GM21367 (cell line): ENCODE results near the gene SPOP.
"Not testable (repeated sequence)": the region's sequence is repeated elsewhere in the genome, so short reads cannot be mapped to it uniquely, and the experiment has no call there.

Source experiments
- ATAC-seq: cut with Tn5 transposase; IDR thresholded peaks from one replicate; pipeline ENCODE4 v1.9.1; 2021; ENCODE audit not compliant: unreplicated experiment

Gene SPOP

DNA sequence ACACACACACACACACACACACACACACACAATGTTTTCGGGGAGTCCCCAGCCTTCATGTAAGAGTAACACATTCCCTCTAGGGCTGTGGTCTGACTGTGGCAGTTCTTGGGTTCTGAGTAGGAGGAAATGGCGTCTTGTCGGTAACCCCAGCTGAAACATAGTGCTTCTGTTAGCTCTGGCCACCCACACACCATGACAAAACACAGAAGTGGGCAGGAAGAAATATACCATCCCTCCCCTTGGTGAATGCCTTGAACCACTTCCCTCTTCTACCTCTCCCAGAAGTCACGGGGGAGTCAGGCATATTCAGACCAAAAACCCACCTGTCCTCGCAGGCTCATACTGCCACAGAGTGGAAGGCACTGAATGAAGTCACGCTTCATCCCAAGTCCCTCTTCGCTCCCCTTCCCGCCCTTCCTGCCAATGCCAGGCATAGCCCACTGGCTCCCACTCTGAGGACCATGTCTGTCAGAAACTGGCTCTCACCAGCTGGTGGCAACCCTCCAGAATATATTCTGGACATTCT lies 18.4 kb upstream of the SPOP start:
- ATAC-seq: no peak

- ATAC-seq: no peak
Measured at GRCh38 chr17:49695698-49696232, 17.9 kb upstream of the SPOP start.

DNA sequence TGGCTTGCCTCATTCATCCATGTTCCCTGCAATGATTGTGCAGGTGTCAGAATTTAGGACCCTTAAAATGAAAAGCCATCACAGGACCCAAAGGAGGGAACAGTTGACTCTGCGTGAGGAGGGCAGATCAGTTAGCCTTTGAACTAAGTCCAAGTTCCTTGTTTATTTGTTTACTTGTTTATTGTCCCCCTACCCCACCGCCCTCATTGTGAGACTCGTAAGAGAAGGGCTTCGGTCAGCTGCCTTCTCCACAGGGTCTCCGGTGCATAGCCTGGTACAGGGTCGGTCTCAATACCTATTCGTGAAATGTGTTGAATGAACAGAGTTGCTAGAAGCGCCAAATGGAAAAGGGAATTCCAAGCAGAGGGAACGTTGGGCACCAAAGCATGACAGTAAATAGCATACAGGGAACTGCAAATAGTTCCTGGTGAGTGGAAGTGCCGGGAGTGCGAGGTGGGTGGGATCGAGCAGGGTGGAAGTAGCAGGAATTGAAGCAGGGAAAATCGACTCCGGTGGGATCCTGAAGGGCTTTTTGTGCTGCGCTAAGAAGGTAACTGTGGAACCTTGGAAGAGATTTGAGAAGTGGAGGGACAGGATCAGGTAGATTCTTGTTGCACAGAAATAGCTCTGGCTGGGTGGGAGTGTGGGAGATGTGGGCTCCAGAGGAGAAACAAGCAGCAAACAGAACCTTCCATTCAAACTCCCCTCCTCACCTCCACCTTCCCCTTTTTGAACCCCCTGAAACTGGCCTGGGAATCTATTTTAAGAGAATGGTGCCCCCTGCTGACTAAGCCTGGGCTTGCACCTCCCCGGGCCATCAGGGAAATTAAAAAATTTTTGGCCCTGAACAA lies 17.2 kb upstream of the SPOP start:
- no peak for ATAC-seq

- ATAC-seq: no peak
Measured at GRCh38 chr17:49692751-49693150, 14.9 kb upstream of the SPOP start.

DNA sequence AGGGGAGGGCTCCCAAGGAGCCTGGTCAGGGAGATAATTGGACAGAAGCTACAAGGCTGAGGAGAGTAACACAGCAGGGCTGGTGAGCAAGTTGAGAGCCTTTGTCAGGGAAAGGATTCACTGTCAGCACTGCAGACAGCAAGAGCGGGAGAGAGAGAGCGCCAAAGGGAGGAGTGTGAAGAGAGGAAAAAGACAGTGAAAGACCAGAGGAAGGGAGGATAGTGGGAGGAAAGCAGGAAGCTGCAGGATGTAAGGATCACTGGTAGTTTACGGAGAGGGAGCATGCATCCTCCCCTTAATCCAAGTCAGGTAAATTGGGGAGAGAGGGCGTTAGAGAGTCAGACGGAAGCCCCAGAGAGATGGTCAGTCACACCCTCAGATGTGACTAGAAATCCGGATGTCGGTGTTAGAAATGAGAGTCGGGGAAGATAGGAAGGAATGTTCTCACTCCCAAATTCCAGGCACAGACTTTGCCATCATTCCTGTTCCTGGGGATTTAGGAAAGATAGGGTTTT lies 13.8 kb upstream of the SPOP start:
- ATAC-seq: no peak

DNA sequence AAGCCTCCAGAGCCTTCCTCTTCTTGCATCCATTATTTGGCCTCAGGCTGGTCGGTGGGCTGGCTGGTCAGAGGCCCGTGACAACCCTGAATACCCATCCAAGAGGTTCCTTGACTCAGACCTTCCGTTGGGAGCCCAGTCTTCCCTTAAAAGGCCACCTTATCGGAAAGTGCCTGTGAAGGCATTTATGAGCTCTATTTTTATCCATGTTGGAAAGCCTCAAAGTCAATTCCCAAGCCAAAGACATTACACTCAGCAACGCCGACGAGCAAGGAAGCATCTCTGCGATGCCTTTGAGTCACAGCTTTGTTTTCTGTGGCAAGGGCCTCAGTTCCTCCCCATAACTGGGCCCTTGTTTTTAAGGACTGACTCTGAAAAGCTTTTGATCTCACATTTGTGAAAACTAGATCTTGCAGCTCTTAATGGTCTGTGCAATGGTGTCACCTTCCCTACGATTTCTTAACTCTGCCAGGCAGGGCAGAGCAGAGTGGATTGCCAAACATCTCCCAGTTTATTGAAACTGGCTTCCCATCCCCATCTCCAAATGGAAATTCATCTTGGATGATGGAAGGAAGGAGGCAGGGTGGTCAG lies 13.3 kb upstream of the SPOP start:
- no peak for ATAC-seq

DNA sequence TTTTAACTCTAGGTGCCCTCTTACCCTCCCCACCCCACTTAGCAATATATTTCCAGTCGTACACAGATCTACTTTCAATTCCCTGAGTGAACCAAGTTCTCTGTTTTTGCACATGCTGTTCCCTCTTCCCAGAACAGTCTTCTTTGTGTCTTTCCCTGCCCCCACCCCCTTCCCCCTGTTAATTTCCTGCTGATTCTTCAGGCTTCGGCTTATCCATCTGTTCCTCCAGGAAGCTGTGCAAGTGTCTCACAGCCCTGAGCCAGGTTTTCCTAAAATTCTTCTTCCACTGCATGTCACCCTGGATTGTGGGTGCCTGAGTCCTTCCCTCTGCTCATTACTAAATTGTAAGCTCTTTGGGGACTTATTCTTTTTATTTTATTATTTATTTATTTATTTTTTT lies 12.4 kb upstream of the SPOP start:
- no peak for ATAC-seq

DNA sequence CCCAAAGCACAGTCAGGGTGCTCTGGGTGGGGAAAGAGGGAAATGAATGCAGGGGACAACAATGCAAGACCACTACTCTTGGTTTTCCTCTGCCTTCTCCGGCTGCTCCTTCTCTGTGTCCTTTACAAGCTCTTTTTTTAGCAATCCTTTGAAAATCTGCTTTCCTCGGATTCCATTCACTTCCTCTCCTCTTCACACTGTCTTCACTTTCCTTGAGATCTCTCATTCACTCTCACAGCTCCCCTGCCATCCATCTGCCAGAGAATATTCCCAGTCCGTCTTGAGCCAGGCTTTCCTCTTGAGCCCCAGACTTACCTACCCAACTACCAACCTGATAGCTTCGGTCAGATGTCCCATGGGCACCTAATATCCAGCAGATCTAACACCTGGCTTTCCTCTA lies 11.0 kb upstream of the SPOP start:
- no peak for ATAC-seq

DNA sequence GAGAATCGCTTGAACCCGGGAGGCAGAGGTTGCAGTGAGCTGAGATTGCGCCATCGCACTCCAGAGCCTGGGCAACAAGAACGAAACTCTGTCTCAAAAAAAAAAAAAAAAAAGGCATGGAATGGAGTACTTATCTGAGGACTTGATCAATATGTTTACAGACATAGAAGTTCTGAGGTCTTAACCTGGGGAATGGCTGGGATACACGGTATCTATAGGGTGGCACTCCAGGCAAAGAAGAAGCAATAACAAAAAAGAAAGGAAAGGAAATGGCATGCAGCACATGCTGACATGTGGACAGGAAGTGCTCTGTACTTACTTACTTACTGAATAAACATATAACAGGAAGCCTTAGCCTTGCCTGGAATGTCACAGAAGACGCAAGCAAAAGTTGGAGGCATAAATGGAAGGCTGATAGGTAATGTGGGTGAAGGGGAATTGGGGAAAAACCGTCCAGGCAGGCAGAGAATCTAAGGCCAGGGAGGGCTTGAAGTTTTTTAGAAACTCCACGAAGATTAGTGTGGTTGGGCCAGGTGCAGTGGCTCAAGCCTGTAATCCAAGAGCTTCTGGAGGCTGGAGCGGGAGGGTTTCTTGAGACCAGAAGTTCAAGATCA lies 10.1 kb upstream of the SPOP start:
- no peak for ATAC-seq

- no peak for ATAC-seq
Measured at GRCh38 chr17:49681106-49681979, 3.4 kb upstream of the SPOP start.

GRCh38 chr17:49680314-49680713 lies 2.4 kb upstream of the SPOP start:
- ATAC-seq: no peak

DNA sequence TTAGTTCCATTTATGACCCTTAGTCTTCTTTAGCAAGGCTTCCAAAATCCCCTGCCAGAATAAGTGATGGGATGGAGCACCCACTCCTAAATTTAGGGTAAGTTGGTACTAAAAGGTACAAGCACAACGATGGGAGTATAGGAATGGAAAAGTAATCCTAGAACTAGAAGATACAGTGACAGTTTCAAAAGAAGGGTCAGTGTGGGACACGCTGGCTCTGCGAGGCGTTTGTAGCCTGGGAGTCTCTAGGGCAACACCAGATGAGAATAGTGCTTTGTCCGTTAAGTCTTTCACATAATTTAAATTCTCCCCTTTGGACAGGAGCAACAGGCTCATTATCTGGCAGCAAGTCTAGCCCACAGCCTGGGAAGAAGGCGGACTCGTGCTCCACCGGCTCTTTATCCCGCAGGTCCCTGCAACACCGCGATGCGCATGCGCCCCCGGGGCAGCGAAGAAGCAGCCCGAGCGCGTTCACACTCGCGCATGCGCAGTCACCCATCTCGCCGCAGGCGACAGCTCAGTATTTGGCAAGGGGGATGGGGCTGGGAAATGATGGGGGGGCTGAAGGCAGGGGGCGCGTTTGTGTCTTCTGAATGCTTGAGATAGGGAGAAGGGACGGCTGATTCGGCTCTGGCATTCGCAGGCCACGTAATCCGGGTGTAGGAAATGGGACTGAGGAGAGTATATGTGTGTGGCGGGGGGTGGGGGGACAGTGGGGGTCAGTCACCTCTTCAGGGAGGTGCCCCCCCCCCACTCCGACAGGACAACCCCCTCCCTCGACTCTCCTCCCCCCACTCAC lies 564 bp downstream of the SPOP start:
- peak; percentile 38 for ATAC-seq

DNA sequence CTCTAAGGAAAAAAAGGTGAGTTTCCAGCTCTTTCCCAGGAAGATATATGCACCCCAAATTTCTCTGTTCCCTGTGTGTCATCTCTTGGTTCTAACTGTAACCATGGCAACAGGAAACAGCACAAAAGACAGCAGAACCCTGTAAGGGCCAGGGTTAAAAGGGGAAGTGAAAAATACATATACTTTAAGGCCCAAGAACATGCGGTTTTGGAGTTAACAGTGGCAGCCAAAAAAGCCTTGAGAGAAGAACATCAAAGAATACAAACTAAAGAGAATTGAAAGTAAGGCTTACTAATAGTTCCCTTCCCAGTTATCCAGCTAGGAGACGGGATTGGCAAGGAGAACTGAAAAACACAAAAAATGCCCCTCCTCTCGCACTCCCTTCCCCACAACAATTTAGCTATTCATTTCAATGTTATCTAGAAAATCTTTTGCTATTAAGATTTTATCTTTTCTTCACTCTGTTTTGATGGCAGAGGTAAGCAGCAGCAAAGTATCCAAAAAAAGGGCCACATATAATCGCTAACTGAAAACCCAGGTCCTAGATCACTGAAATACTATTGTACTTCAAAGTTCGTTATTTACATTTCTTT lies 1.5 kb downstream of the SPOP start:
- ATAC-seq: peak; percentile 54

- ATAC-seq: no peak
Measured at GRCh38 chr17:49674507-49674906, 3.4 kb downstream of the SPOP start.

DNA sequence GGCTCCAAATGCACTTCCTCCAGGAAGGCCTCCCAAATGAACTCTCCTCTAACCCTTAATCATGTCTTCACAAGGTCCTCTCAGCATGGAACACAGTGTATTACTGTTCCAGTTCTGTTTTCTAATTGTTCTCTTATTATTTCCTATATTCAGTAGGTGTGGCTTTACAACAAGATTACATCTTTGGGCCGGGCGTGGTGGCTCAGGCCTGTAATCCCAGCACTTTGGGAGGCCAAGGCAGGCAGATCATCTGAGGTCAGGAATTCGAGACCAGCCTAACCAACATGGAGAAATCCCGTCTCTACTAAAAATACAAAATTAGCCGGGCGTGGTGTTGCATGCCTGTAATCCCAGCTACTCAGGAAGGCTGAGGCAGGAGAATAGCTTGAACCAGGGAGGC lies 4.2 kb downstream of the SPOP start:
- ATAC-seq: not testable (repeated sequence)

DNA sequence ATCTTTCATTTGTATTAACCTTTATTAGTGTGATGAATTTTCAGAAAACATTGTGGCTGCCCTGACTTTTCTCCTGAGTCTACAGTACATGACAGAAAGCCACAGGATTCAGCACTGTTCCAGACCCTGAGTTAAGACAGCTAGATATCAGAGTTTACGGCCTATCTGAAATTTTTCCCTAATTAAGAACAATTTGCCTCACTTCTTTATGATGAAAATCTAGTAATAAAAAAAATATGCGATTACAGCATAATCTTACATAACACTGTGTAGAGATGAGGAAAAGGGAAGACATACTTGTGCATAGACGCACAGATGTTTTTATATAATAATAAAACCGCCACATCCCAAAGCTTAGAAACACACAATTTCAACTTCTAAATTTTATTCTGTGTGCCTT lies 7.3 kb downstream of the SPOP start:
- ATAC-seq: no peak

GRCh38 chr17:49670002-49670401 lies 7.9 kb downstream of the SPOP start:
- ATAC-seq: no peak

DNA sequence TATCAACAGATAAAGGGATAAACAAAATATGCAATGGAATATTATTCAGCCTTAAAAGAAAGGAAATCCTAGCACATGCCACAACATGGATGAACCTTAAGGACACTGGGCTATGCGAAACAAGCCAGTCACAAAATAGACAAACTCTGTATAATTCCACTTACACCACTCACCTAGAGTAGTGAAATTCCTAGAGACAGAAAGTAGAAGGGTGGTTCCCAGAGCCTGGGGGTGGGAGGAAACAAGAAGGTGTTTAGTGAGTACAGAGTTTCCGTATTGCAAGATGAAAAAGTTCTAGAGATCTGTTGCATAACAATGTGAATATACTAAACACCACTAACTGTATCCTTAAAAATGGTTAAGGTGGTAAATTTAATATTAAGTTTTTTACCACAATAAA lies 10.0 kb downstream of the SPOP start:
- ATAC-seq: no peak

DNA sequence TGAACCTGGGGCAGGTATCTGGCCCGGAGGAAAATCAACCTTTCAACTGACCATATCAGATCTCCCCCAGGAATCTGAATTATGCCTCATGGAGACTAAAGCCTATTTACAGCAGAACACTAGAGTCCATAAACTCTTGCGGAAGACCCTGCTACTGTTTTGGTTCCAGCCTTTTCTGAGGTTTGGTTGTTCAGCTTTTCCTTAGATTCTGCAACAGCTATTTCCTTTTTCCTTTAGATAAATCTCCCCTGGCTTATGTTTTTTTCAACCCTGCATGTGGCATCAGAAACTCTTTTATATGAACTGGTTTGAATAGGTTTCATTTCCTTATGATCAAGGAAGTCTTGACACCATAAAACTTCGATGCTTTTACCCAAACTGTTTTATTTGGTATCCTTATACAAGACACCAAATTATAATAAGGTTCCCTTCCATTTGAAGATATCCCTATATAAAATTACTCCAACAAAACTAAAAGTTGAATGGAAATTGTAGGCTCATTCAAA lies 13.1 kb downstream of the SPOP start:
- ATAC-seq: no peak
